GM18499 (cell line): Measurements from ENCODE around the gene SMAP2.
"Not testable (repeated sequence)": the region's sequence is repeated elsewhere in the genome, so short reads cannot be mapped to it uniquely, and the experiment has no call there.

Source experiments
- ATAC-seq: cut with Tn5 transposase; IDR thresholded peaks from one replicate; pipeline ENCODE4 v1.9.1; 2021; ENCODE audit warnings: moderate number of reproducible peaks; ENCODE audit not compliant: insufficient read depth, unreplicated experiment

The SMAP2 gene

DNA sequence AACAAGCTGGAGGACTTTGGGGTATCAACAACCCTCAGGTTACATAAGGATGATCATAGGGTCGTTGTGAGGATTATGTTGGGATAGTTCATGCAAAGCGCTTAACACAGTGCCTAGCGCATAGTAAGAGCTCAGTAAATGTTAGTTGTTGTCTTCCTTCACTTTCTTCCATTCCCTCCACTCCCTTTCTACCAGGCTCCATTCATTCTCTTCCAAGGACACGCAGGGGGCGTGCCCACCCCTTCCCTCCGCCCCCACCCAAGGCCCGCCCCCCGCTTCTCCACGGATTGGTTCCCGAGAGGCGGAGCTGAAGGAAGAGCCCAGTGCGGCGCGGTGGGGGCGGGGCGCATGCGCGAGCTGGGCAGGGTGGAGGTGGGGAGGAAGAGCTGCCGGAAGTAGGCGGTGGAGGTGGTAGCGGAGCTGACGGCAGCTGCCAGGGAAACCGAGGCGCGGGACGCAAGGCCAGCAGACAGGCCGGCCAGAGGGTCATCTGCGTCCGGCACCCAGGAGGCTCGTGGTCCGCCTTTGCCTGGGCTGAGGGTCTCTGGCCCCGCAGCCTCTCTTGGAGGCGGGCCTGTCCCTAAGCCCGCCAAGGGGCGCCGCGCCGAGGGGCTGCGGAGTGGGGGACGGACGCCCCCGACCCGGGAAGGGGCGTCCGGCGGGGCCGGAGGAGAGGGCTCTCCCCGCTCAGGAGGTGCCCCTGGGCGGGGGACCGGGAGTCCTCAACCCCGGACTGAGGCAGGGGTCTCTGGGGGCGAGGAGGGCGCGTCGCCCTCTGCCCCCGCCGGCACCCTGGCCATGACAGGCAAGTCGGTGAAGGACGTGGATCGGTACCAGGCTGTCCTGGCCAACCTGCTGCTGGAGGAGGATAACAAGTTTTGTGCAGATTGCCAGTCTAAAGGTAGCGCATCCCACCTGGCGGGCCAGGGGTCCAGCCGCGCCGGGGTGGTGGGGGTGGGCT, at the start of gene SMAP2:
Gene SMAP2 (plus strand): TSS at position 405 of the 961 bp plus-strand sequence. CDS start 394 bp downstream, at position 799.
- ATAC-seq = peak; percentile 60

DNA sequence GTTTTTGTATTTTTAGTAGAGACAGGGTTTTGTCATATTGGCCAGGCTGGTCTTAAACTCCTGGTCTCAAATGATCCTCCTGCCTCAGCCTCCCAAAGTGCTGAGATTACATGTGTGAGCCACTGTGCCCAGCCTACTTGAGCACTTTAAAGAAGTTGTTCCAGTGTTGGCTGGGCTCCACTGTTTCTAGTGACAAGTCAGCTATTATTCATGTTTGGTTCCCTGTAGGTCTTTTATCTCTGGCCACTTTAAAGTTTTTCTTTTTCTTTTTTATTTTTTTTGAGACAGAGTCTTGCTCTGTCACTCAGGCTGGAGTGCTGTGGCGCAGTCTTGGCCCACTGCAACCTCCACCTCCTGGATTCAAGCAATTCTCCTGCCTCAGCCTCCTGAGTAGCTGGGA, 42.1 kb upstream of the SMAP2 start:
- not testable (repeated sequence) for ATAC-seq

- no peak for ATAC-seq
These were observed 40.8 kb upstream of the SMAP2 start for GRCh38 chr1:40332695-40333094.

DNA sequence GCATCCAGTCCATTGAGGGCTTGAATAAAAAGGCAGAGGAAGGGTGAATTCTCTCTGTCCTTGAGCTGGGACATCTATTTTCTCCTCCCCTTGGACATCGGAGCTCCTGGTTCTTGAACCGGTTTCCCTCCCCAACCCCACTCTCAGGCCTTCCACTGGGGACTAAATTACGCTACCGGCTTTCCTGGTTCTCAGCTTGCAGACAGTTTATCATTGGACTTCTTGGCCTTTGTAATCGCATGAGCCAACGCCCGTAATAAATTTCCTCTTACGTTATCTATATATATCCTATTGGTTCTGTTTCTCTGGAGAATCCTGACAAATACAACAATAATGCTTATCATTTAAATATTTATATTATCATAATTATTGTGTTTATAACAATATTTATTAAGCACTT, 36.1 kb upstream of the SMAP2 start:
- no peak for ATAC-seq

DNA sequence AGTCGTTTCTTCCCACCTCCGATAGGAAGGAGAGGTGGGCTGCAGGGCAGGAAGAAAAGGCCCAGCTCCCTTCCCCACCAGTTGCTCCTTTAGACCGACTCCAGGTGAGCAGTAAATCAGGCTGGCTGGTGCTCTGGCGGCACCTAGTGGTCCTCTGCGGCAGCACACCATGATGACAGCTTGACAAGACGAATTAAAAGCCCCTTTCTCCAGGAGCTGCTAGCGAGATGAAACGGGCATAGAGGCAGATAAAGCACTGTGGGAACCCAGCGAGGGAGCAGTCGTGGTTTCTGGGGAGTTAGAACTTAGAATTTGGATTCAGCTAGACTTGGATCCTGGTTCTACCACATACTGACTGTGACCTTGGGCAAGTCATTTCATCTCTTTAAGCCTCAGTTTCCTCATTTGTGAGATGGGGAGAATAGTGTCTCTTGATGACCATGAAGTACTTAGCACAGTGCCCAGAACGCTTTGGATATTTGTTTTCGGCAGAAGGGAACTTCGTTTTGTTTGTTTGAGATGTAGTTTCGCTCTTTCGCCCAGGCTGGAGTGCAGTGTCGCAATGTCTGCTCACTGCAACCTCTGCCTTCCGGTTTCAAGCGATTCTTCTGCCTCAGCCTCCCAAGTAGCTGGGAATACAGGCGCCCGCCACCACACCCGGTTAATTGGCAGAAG, 34.6 kb upstream of the SMAP2 start:
- no peak for ATAC-seq

- ATAC-seq = no peak
These were observed 33.9 kb upstream of the SMAP2 start for GRCh38 chr1:40339420-40340323.

DNA sequence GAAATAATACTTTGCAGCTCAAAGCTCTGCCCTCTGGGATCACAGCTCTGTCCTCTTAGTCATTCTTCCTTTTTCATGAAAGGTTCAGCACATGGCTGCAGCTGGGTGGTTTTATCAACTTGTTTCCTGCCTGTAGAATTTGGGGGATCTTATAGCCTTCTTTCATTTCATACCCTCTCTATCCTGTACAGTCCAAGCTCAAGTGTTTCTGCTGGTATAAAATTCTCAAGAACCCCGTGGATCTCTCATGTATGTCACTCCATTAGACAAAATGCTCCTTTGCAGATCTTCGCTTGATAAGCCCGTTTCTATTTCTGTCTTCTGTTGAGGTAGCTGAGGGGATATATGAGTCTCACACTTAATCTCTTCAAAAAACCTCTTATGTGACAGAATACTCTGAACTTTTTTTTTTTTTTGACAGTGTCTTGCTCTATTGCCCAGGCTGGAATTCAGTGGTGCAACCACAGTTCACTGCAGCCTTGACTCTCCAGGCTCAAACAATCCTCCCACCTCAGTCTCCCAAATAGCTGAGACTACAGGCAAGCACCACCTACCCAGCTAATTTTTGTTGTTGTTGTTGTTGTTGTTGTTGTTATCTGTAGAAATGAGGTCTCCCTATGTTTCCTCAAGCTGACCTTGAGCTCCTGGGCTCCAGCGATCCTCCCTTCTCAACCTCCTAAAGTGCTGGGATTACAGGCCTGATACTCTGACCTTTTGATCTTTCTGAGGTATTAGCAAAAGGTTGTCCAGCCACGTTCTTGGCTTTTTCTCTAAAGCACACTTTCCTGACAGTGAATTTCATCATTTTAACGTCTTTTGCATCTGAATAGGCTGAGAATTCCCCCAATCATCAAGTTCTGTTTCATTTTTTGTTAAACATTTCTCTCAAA, 31.8 kb upstream of the SMAP2 start:
- ATAC-seq = no peak

DNA sequence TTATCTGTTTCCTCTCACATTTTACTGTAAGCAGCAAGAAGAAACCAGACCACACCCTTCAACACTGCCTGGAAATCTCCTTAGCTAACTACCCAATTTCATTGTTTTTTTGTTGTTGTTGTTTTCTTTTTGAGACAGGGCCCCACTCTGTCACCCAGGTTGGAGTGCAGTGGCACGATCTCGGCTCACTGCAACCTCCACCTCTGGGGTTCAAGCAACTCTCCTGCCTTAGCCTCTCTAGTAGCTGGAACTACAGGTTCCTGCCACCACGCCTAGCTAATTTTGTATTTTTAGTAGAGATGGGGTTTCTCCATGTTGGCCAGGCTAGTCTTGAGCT, 31.2 kb upstream of the SMAP2 start:
- not testable (repeated sequence) for ATAC-seq

- no peak for ATAC-seq
These were observed 28.9 kb upstream of the SMAP2 start for GRCh38 chr1:40344597-40344996.

- ATAC-seq = no peak
These were observed 23.1 kb upstream of the SMAP2 start for GRCh38 chr1:40350391-40350790.

DNA sequence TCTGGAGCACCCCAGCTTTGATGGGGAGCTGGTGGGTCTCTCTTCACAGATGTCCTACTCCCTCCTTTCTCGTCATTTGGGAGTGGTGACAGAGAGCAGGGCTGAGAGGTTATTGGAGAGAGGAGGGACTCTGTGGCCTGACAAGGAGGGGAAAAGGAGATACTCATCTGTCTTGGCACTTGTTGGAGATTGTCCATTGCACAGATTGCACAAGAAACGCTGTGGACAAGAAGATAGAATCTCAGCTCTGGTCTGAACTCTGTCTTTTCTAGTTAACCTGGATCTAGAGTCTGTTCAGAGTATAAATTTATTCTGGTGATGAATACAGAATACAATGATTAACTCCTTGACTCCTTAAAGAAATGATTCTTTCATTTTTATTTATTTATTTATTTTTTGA, 22.4 kb upstream of the SMAP2 start:
- ATAC-seq = no peak

- ATAC-seq = no peak
These were observed 21.4 kb upstream of the SMAP2 start for GRCh38 chr1:40352126-40352525.

- ATAC-seq = no peak
These were observed 20.4 kb upstream of the SMAP2 start for GRCh38 chr1:40353082-40353481.

DNA sequence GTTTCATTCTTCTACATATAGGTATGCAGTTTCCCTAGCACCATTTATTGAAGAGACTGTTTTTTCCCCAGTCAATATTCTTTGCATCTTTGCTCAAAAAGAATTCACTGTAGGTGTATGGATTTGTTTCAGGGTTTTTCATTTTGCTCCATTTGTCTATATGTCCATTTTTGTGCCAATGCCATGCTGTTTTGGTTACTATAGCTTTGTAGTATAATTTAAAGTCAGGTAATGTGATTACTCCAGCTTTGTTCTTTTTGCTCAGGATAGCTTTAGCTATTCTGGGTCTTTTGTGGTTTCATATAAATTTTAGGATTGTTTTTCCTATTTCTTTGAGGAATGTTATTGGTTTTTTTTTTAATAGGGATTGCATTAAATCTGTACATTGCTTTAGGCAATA, 15.9 kb upstream of the SMAP2 start:
- no peak for ATAC-seq

DNA sequence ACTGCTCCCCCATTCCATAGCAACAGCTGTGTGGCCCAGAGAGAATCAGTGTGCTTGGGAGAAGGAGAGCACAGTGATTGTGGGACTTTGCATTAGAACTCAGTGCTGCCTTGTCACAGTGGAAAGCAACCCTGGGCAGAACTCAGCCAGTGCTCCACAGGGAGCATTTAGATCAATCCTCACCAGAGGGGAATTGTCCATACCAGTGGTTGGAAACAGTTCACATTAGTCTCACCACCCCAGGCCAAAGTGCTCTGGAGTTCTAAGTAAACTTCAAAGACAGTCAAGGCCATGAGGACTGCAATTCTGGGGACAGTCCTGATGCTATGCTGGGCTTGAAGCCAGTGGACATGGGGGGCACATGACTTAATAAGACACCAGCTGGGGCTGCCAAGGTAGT, 12.9 kb upstream of the SMAP2 start:
- ATAC-seq = no peak

GRCh38 chr1:40361201-40361600, 12.3 kb upstream of the SMAP2 start:
- no peak for ATAC-seq

DNA sequence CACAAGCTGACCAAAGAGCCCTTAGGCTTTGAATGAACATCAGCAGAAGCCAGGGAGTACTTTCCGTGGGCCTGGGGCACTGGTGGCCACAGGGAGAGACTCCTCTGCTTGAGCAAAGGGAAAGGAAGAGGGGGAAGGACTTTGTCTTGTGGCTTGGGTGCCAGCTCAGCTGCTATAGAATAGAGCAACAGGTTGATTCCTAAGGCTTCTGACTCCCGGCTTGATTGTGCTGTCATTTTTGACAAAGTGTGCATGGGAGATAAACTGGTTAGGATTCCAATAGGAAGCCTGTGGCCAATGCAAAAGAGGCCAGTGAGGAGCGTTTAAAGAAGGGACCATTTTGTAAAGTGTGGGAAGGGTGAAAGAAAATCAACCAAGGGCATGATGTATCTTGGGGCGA, 11.9 kb upstream of the SMAP2 start:
- ATAC-seq = no peak

DNA sequence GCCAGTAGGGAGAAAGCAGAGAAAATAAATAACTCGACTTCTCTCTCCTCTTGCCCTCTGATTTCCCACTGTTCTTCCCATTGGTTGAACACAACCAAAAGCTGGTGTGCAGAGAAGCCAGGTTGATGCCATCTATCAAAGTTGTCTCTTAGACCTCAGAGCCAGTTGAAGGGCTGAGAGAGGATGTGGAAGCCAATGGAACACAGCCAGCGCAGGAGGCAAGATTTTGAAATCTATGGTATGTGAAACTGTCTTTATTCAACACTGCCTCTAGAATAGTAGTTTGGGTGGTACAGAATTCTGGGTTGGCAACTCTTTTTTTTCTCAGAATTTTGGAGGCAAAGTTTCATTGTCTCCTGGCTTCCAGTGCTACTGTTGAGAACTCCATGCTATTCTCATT, 11.3 kb upstream of the SMAP2 start:
- no peak for ATAC-seq

GRCh38 chr1:40362699-40363098, 10.8 kb upstream of the SMAP2 start:
- ATAC-seq = no peak

DNA sequence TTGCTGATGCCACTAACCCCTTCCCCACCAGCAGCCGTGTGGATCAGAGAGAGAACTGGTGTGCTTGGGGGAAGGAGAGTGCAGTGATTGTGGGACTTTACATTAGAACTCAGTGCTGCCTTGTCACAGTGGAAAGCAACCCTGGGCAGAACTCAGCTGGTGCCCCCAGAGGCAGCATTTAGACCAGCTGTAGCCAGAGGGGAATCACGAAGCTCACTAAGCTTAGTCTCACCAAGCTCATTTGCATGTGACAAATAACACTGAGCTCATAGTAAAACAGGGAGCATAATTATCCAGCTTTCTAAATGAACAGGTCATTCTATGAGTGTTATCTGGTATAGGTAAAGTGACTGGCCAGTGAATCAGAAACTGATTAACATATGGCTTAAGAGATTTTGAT, 9.8 kb upstream of the SMAP2 start:
- peak; percentile 92 for ATAC-seq
